Stimulated activated CD8-positive, alpha-beta memory T cell treated with anti-CD3 and anti-CD28 coated beads, Interleukin-4, amount 100 ng/mL, for 24 hours (primary cell): ENCODE data around the gene TMPRSS2.
"Not testable (repeated sequence)": the region's sequence is repeated elsewhere in the genome, so short reads cannot be mapped to it uniquely, and the experiment has no call there.

Source experiments
- DNase-seq: peaks from one replicate; pipeline ENCODE4 v3.0.0-alpha.2; 2020; ENCODE audit warnings: low read depth

The TMPRSS2 gene

GRCh38 chr21:41426676-41427404 is 81.1 kb downstream of the TMPRSS2 start:
- DNase-seq, result no peak

DNA sequence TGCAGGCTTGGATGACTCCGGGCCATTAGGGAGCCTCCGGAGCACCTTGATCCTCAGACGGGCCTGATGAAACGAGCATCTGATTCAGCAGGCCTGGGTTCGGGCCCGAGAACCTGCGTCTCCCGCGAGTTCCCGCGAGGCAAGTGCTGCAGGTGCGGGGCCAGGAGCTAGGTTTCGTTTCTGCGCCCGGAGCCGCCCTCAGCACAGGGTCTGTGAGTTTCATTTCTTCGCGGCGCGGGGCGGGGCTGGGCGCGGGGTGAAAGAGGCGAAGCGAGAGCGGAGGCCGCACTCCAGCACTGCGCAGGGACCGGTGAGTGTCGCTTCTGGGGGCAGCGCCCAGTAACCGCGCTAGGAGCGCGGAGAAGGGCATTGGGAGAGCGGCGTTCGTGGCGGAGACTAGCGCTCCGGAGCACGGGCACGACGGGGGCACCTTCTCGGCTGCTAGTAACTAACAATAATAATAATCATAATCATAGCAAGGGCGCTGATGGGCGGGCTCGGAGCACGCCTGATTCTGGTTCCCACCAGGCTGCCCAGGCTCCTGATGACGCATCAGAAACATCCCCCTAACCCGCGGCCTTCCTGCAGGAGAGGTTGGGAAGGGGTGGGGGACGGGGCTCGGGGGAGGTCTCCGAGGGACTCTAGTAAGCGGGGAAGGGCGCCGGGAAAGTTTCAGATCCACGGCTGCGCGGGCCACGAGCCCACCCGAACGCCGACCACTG is 81.8 kb downstream of the TMPRSS2 start, which contains the start of gene MX1:
MX1 (plus strand) TSS at position 286 of the 722 bp plus-strand sequence. CDS start 5,832 bp downstream, outside the sequence.
- peak; percentile 70 for DNase-seq

DNA sequence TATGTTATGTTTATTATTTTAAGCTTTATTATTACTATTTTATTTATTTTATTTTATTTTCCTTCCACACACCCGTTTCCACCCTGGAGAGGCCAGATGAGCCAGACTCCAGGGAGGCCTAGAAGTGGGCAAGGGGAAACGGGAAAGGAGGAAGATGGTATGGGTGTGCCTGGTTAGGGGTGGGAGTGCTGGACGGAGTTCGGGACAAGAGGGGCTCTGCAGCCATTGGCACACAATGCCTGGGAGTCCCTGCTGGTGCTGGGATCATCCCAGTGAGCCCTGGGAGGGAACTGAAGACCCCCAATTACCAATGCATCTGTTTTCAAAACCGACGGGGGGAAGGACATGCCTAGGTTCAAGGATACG is 82.4 kb downstream of the TMPRSS2 start:
- DNase-seq, result no peak

DNA sequence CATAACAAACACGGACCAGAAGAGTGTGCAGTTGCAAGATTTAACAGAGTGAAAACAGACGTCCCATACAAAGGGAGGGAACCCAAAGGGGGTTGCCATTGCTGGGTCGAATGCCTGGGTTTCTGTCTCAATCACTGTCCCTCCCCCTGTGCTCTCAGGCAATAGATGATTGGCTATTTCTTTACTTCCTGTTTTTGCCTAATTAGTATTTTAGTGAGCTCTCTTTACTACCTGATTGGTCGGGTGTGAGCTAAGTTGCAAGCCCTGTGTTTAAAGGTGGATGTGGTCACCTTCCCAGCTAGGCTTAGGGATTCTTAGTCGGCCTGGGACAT is 84.7 kb downstream of the TMPRSS2 start:
- DNase-seq, result not testable (repeated sequence)

DNA sequence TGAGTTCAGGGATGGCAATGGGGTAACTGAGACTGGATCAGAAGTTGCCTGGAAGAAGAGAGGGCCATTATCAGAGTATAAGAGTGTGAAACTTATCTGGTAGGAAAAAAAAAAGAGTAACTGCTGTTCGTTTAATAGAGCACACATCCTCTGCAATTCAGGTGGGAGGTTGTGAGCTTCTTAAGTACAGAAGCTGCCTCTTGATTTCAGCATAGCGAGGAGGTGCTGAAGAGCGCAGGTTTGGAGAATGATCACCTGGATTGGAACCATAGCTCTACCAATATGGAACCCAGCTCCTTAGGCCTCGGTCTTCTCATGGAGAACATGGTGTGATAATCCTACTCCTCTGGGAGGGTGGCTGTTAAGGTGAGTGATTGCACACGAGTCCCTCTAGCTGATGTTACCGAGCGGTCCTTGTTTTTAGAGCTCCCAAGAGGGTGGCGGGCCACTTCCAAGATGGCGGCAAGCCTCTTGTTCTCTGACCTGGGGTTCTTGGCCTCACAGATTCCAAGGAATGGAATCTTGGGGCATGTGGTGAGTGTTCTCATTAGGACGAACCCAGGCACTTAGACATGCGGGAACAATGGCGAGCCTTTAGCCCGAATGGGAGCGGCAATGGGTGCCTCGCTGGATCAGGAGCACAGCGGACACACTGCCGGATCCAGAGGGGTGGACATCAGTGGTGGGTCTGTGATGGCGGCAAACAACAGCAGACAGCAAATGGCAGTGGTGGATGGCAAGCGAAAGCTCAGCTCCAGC is 85.2 kb downstream of the TMPRSS2 start:
- no peak for DNase-seq

DNA sequence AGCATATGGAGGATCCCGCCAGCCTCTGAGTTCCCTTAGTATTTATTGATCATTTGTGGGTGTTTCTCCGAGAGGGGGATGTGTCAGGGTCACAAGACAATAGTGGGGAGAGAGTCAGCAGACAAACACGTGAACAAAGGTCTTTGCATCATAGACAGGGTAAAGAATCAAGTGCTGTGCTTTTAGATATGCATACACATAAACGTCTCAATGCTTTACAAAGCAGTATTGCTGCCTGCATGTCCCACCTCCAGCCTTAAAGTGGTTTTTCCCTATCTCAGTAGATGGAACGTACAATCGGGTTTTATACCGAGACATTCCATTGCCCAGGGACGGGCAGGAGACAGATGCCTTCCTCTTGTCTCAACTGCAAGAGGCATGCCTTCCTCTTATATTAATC is 87.0 kb downstream of the TMPRSS2 start:
- DNase-seq, result not testable (repeated sequence)

- DNase-seq, result peak; percentile 39
Observed at GRCh38 chr21:41419921-41420862, 87.8 kb downstream of the TMPRSS2 start.

- DNase-seq, result no peak
Observed at GRCh38 chr21:41418956-41419680, 88.8 kb downstream of the TMPRSS2 start.

GRCh38 chr21:41418393-41418792 is 89.6 kb downstream of the TMPRSS2 start:
- no peak for DNase-seq

DNA sequence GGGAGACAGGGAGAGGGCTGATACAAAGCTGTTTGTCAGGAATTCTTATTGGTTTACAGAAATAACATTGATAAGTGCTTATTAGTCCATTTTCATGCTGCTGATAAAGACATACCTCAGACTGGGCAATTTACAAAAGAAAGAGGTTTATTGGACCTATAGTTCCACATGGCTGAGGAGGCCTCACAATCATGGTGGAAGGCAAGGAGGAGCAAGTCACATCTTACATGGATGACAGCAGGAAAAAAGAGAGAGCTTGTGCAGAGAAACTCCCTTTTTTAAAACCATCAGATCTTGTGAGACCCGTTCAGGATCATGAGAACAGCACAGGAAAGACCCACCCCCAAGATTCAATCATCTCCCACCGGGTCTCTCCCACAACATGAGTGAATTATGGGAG is 90.5 kb downstream of the TMPRSS2 start:
- DNase-seq, result not testable (repeated sequence)
